Measurements from ENCODE around the gene RAB11FIP2. TPM values are rescaled to one million over a fixed set of nuclear protein-coding genes. Genes with fewer than 3 reads are reported as not detected.

RAB11FIP2 gene
- total RNA-seq, 1 experiment from 2014 or later: 12.2 TPM

DNA sequence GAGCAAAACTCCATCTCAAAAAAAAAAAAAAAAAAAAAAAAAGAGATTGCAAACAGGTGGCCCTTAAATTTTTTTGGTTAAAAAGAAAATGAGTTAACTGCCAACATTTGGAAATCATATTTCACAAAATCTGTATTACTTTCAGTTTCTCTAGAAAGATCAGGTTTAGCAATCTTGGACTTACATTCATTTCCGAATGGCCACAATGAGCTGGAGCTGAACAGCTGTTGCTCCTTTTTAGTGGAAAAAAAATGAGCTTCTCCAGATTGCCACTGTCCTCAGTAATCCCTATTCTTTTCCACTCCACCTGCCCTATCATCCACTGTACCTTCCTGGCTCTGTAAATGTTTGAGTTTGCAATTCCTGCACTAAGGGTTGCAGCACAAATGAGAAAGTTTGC is 43.6 kb downstream of the RAB11FIP2 start (continued):
- no peak for TF ChIP-seq SOX15 (CRISPR knock-in tag; IDR thresholded peaks at IDR 0.05)

DNA sequence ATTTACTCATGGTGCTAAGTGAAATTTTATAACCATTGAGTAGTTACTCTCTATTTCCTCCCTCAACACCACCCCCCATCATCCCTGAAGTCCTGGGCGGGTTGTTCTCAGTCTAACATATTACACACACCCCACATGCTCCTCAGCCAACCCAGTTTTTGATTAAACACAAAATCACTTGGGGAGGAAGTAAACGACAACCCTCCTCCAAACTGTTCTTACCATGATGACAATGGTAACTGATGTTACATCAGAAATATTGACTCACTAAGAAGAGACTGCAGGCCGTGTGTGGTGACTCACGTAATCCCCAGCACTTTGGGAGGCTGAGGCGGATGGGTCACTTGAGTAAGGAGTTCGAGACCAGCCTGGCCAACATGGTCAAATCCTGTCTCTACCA is 44.2 kb downstream of the RAB11FIP2 start:
- CTCF ChIA-PET: no interaction called here

DNA sequence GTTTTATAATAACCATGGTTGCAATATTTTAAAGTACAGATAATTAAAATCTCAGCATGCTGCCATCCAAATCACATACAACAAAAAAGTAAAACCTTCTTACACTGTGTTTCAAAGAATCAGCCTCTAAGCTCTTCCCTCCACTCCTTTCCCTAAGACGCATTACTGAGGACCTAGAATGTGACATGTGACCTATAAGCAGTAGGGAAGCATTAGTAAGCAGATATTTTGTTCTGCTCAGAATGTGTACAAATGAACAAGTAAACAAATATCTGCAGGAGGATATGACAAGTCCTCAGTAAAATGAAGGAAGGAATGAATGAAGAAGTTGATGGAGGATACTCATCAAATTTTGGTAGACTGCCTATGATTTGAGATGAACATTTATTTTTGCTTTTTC is 49.1 kb downstream of the RAB11FIP2 start:
- ChIA-PET POLR2A (no interaction called here), CTCF (no interaction called here)
- Mint-ChIP-seq H3K4me1 (peaks cover 9% of the 10 kb centered on the region), H3K27ac (no peak overlapping the region), H3K4me3 (no peak overlapping the region), H3K9me3 (peaks cover 10% of the 10 kb centered on the region), H3K36me3 (no peaks in the 10 kb centered on the region), H3K27me3 (ENCODE audit: low read depth) (no peaks in the 10 kb centered on the region)
- no peak for ATAC-seq
- no peak for DNase-seq (ENCODE audit: low spot score)
- TF ChIP-seq, protein P1, sequence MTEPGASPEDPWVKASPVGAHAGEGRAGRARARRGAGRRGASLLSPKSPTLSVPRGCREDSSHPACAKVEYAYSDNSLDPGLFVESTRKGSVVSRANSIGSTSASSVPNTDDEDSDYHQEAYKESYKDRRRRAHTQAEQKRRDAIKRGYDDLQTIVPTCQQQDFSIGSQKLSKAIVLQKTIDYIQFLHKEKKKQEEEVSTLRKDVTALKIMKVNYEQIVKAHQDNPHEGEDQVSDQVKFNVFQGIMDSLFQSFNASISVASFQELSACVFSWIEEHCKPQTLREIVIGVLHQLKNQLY (CRISPR knock-in tag; IDR thresholded peaks at IDR 0.05): no peak
- TF ChIP-seq, protein P2, sequence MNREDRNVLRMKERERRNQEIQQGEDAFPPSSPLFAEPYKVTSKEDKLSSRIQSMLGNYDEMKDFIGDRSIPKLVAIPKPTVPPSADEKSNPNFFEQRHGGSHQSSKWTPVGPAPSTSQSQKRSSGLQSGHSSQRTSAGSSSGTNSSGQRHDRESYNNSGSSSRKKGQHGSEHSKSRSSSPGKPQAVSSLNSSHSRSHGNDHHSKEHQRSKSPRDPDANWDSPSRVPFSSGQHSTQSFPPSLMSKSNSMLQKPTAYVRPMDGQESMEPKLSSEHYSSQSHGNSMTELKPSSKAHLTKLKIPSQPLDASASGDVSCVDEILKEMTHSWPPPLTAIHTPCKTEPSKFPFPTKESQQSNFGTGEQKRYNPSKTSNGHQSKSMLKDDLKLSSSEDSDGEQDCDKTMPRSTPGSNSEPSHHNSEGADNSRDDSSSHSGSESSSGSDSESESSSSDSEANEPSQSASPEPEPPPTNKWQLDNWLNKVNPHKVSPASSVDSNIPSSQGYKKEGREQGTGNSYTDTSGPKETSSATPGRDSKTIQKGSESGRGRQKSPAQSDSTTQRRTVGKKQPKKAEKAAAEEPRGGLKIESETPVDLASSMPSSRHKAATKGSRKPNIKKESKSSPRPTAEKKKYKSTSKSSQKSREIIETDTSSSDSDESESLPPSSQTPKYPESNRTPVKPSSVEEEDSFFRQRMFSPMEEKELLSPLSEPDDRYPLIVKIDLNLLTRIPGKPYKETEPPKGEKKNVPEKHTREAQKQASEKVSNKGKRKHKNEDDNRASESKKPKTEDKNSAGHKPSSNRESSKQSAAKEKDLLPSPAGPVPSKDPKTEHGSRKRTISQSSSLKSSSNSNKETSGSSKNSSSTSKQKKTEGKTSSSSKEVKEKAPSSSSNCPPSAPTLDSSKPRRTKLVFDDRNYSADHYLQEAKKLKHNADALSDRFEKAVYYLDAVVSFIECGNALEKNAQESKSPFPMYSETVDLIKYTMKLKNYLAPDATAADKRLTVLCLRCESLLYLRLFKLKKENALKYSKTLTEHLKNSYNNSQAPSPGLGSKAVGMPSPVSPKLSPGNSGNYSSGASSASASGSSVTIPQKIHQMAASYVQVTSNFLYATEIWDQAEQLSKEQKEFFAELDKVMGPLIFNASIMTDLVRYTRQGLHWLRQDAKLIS (CRISPR knock-in tag; IDR thresholded peaks at IDR 0.05; ENCODE audit: borderline replicate concordance): no peak
- TF ChIP-seq ATF1 (CRISPR knock-in tag; IDR thresholded peaks at IDR 0.05) (no peak), GTF2I (CRISPR knock-in tag; conservative IDR thresholded peaks at IDR 0.05) (no peak), ZNF263 (CRISPR knock-in tag; IDR thresholded peaks at IDR 0.05; ENCODE audit: low read depth) (no peak), FOXP1 (CRISPR knock-in tag; IDR thresholded peaks at IDR 0.05; ENCODE audit: borderline replicate concordance) (no peak), SMAD4 (CRISPR knock-in tag; IDR thresholded peaks at IDR 0.05) (no peak), SOX15 (CRISPR knock-in tag; IDR thresholded peaks at IDR 0.05) (no peak)
- TF ChIP-seq, protein P3, sequence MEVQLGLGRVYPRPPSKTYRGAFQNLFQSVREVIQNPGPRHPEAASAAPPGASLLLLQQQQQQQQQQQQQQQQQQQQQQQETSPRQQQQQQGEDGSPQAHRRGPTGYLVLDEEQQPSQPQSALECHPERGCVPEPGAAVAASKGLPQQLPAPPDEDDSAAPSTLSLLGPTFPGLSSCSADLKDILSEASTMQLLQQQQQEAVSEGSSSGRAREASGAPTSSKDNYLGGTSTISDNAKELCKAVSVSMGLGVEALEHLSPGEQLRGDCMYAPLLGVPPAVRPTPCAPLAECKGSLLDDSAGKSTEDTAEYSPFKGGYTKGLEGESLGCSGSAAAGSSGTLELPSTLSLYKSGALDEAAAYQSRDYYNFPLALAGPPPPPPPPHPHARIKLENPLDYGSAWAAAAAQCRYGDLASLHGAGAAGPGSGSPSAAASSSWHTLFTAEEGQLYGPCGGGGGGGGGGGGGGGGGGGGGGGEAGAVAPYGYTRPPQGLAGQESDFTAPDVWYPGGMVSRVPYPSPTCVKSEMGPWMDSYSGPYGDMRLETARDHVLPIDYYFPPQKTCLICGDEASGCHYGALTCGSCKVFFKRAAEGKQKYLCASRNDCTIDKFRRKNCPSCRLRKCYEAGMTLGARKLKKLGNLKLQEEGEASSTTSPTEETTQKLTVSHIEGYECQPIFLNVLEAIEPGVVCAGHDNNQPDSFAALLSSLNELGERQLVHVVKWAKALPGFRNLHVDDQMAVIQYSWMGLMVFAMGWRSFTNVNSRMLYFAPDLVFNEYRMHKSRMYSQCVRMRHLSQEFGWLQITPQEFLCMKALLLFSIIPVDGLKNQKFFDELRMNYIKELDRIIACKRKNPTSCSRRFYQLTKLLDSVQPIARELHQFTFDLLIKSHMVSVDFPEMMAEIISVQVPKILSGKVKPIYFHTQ (CRISPR knock-in tag; IDR thresholded peaks at IDR 0.05): no peak

More for the DNA sequence above, 44.2 kb downstream of the RAB11FIP2 start:
- no peaks in the 10 kb centered on the region for H3K4me1 Mint-ChIP-seq
- DNase-seq (ENCODE audit: low spot score) (no peak), ATAC-seq (no peak)
- POLR2A ChIA-PET: no interaction called here
- peak; percentile 77 for TF ChIP-seq GABPB1 (CRISPR knock-in tag; IDR thresholded peaks at IDR 0.05)
- TF ChIP-seq, protein P4, sequence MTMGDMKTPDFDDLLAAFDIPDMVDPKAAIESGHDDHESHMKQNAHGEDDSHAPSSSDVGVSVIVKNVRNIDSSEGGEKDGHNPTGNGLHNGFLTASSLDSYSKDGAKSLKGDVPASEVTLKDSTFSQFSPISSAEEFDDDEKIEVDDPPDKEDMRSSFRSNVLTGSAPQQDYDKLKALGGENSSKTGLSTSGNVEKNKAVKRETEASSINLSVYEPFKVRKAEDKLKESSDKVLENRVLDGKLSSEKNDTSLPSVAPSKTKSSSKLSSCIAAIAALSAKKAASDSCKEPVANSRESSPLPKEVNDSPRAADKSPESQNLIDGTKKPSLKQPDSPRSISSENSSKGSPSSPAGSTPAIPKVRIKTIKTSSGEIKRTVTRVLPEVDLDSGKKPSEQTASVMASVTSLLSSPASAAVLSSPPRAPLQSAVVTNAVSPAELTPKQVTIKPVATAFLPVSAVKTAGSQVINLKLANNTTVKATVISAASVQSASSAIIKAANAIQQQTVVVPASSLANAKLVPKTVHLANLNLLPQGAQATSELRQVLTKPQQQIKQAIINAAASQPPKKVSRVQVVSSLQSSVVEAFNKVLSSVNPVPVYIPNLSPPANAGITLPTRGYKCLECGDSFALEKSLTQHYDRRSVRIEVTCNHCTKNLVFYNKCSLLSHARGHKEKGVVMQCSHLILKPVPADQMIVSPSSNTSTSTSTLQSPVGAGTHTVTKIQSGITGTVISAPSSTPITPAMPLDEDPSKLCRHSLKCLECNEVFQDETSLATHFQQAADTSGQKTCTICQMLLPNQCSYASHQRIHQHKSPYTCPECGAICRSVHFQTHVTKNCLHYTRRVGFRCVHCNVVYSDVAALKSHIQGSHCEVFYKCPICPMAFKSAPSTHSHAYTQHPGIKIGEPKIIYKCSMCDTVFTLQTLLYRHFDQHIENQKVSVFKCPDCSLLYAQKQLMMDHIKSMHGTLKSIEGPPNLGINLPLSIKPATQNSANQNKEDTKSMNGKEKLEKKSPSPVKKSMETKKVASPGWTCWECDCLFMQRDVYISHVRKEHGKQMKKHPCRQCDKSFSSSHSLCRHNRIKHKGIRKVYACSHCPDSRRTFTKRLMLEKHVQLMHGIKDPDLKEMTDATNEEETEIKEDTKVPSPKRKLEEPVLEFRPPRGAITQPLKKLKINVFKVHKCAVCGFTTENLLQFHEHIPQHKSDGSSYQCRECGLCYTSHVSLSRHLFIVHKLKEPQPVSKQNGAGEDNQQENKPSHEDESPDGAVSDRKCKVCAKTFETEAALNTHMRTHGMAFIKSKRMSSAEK (CRISPR knock-in tag; IDR thresholded peaks at IDR 0.05; ENCODE audit: borderline replicate concordance): no peak
- H3K9me3 Mint-ChIP-seq: no peaks in the 10 kb centered on the region
- no peak overlapping the region for H3K4me3 Mint-ChIP-seq
- no peaks in the 10 kb centered on the region for H3K36me3 Mint-ChIP-seq
- H3K27me3 Mint-ChIP-seq (ENCODE audit: low read depth): no peaks in the 10 kb centered on the region
- no peak overlapping the region for H3K27ac Mint-ChIP-seq

All from WTC11 (cell line).